T-helper 17 cell (primary cell): ENCODE results near the gene TAS2R40. TPM values are rescaled to one million over a fixed set of nuclear protein-coding genes. Genes with fewer than 3 reads are reported as not detected.
"Not testable (repeated sequence)": the region's sequence is repeated elsewhere in the genome, so short reads cannot be mapped to it uniquely, and the experiment has no call there.

Experiments used
- ATAC-seq: fragments of 150-1000 bp; cut with Tn5 transposase; 2 replicates; pipeline ENCODE4 v1.10.0; 2021; ENCODE audit warnings: mild to moderate bottlenecking, moderate library complexity
- DNase-seq, 3 donors: peaks; one replicate each; pipeline versions ENCODE4 v3.0.0 to v3.0.0-alpha.2; 2020 to 2021
- H3K9me3 ChIP-seq: one replicate; pipeline ENCODE4 v1.7.0; 2013; ENCODE audit warnings: low read length, mild to moderate bottlenecking; ENCODE audit not compliant: control insufficient read depth, poor library complexity, severe bottlenecking
- H3K27ac Mint-ChIP-seq: one replicate; pipeline ENCODE4 v1.8.0; 2022; ENCODE audit warnings: mild to moderate bottlenecking, moderate library complexity, mixed read lengths
- H3K27me3 Mint-ChIP-seq: one replicate; pipeline ENCODE4 v1.8.0; 2022; ENCODE audit warnings: mixed read lengths
- H3K36me3 Mint-ChIP-seq: one replicate; pipeline ENCODE4 v1.8.0; 2022; ENCODE audit warnings: low read depth, mixed read lengths
- H3K4me1 Mint-ChIP-seq: one replicate; pipeline ENCODE4 v1.8.0; 2022; ENCODE audit warnings: mild to moderate bottlenecking, mixed read lengths
- H3K4me3 Mint-ChIP-seq: one replicate; pipeline ENCODE4 v1.8.0; 2022; ENCODE audit warnings: mild to moderate bottlenecking, moderate library complexity, mixed read lengths
- total RNA-seq, 4 donors: library from RNA in 2 of 4; stranded (reverse) in 2 of 4; gene quantifications; one replicate each; pipeline ENCODE4 v1.2.3 and lab custom pipeline; 2022 to 2026

The TAS2R40 gene
- total RNA-seq, 2 donors from 2014 or later, result not detected

GRCh38 chr7:143205560-143206293, 16.1 kb upstream of the TAS2R40 start:
- Mint-ChIP-seq H3K36me3 (peaks cover 2% of the 10 kb centered on the region), H3K4me1 (peaks cover 22% of the 10 kb centered on the region), H3K27ac (peak overlapping the region; percentile 24), H3K4me3 (peak overlapping the region; percentile 63), H3K27me3 (peaks cover 30% of the 10 kb centered on the region)
- H3K9me3 ChIP-seq, result no peaks in the 10 kb centered on the region
- ATAC-seq, result peak; percentile 79
- no peak for DNase-seq

GRCh38 chr7:143210541-143210940, 11.3 kb upstream of the TAS2R40 start:
- peaks cover 16% of the 10 kb centered on the region for H3K4me1 Mint-ChIP-seq
- no peaks in the 10 kb centered on the region for H3K27me3 Mint-ChIP-seq
- H3K27ac Mint-ChIP-seq, result no peak overlapping the region
- no peak for DNase-seq
- H3K4me3 Mint-ChIP-seq, result no peak overlapping the region
- no peak for ATAC-seq
- H3K36me3 Mint-ChIP-seq, result no peaks in the 10 kb centered on the region
- no peaks in the 10 kb centered on the region for H3K9me3 ChIP-seq

GRCh38 chr7:143213478-143213877, 8.4 kb upstream of the TAS2R40 start:
- not testable (repeated sequence) for H3K4me3 Mint-ChIP-seq, H3K4me1 Mint-ChIP-seq, H3K9me3 ChIP-seq, H3K36me3 Mint-ChIP-seq, ATAC-seq, DNase-seq, H3K27ac Mint-ChIP-seq
- peaks cover 19% of the 10 kb centered on the region for H3K27me3 Mint-ChIP-seq

- DNase-seq (peak; percentile 18 to 43 (median 37)), ATAC-seq (peak; percentile 98)
- H3K9me3 ChIP-seq, result no peaks in the 10 kb centered on the region
- H3K27ac Mint-ChIP-seq, result no peak overlapping the region
- no peaks in the 10 kb centered on the region for H3K36me3 Mint-ChIP-seq
- H3K27me3 Mint-ChIP-seq, result peaks cover 30% of the 10 kb centered on the region
- H3K4me3 Mint-ChIP-seq, result no peak overlapping the region
- no peaks in the 10 kb centered on the region for H3K4me1 Mint-ChIP-seq
Measured at GRCh38 chr7:143214789-143215679, 6.8 kb upstream of the TAS2R40 start.

GRCh38 chr7:143216151-143216550, 5.7 kb upstream of the TAS2R40 start:
- Mint-ChIP-seq H3K27me3 (peaks cover 32% of the 10 kb centered on the region), H3K4me1 (no peaks in the 10 kb centered on the region), H3K4me3 (no peak overlapping the region), H3K36me3 (no peaks in the 10 kb centered on the region), H3K27ac (no peak overlapping the region)
- DNase-seq (no peak), ATAC-seq (no peak)
- no peaks in the 10 kb centered on the region for H3K9me3 ChIP-seq

GRCh38 chr7:143216686-143217085, 5.2 kb upstream of the TAS2R40 start:
- Mint-ChIP-seq H3K27ac (no peak overlapping the region), H3K4me1 (no peaks in the 10 kb centered on the region), H3K27me3 (peaks cover 37% of the 10 kb centered on the region), H3K4me3 (no peak overlapping the region), H3K36me3 (no peaks in the 10 kb centered on the region)
- ATAC-seq, result no peak
- H3K9me3 ChIP-seq, result no peaks in the 10 kb centered on the region
- no peak for DNase-seq

- DNase-seq (no peak), ATAC-seq (no peak)
- Mint-ChIP-seq H3K27me3 (peaks cover 48% of the 10 kb centered on the region), H3K4me1 (no peaks in the 10 kb centered on the region), H3K27ac (no peak overlapping the region), H3K4me3 (no peak overlapping the region), H3K36me3 (no peaks in the 10 kb centered on the region)
- no peaks in the 10 kb centered on the region for H3K9me3 ChIP-seq
Measured at GRCh38 chr7:143217806-143218205, 4.0 kb upstream of the TAS2R40 start.

- H3K9me3 ChIP-seq, result no peaks in the 10 kb centered on the region
- Mint-ChIP-seq H3K4me3 (no peak overlapping the region), H3K36me3 (peaks cover 2% of the 10 kb centered on the region), H3K4me1 (peaks cover 9% of the 10 kb centered on the region), H3K27me3 (peaks cover 66% of the 10 kb centered on the region), H3K27ac (no peak overlapping the region)
- no peak for DNase-seq
- ATAC-seq, result no peak
Measured at GRCh38 chr7:143221286-143221685, 551 bp upstream of the TAS2R40 start.

- Mint-ChIP-seq H3K27ac (no peak overlapping the region), H3K36me3 (peaks cover 2% of the 10 kb centered on the region), H3K4me3 (no peak overlapping the region), H3K27me3 (peaks cover 63% of the 10 kb centered on the region), H3K4me1 (peaks cover 9% of the 10 kb centered on the region)
- DNase-seq (no peak), ATAC-seq (no peak)
- no peaks in the 10 kb centered on the region for H3K9me3 ChIP-seq
Measured at GRCh38 chr7:143222782-143223181, 945 bp downstream of the TAS2R40 start.

GRCh38 chr7:143223784-143224183, 1.9 kb downstream of the TAS2R40 start:
- Mint-ChIP-seq H3K27ac (no peak overlapping the region), H3K36me3 (peaks cover 2% of the 10 kb centered on the region), H3K4me1 (peaks cover 9% of the 10 kb centered on the region), H3K4me3 (no peak overlapping the region), H3K27me3 (peaks cover 53% of the 10 kb centered on the region)
- ATAC-seq (no peak), DNase-seq (no peak)
- H3K9me3 ChIP-seq, result no peaks in the 10 kb centered on the region

GRCh38 chr7:143225047-143225446, 3.2 kb downstream of the TAS2R40 start:
- H3K27me3 Mint-ChIP-seq, result peaks cover 45% of the 10 kb centered on the region
- no peak for ATAC-seq

GRCh38 chr7:143227806-143228205, 6.0 kb downstream of the TAS2R40 start:
- H3K9me3 ChIP-seq, result no peaks in the 10 kb centered on the region
- H3K27ac Mint-ChIP-seq, result no peak overlapping the region
- H3K4me3 Mint-ChIP-seq, result no peak overlapping the region
- peaks cover 9% of the 10 kb centered on the region for H3K4me1 Mint-ChIP-seq
- peaks cover 26% of the 10 kb centered on the region for H3K27me3 Mint-ChIP-seq
- peaks cover 2% of the 10 kb centered on the region for H3K36me3 Mint-ChIP-seq
- no peak for DNase-seq
- ATAC-seq, result no peak

More at GRCh38 chr7:143225047-143225446, 3.2 kb downstream of the TAS2R40 start:
- Mint-ChIP-seq H3K4me1 (peaks cover 9% of the 10 kb centered on the region), H3K27ac (no peak overlapping the region), H3K36me3 (peaks cover 2% of the 10 kb centered on the region), H3K4me3 (no peak overlapping the region)
- no peaks in the 10 kb centered on the region for H3K9me3 ChIP-seq
- DNase-seq, result no peak

- H3K4me3 Mint-ChIP-seq, result no peak overlapping the region
- ATAC-seq (no peak), DNase-seq (no peak)
- H3K27me3 Mint-ChIP-seq, result peaks cover 14% of the 10 kb centered on the region
- H3K4me1 Mint-ChIP-seq, result peaks cover 3% of the 10 kb centered on the region
- peaks cover 2% of the 10 kb centered on the region for H3K36me3 Mint-ChIP-seq
- no peak overlapping the region for H3K27ac Mint-ChIP-seq
- no peaks in the 10 kb centered on the region for H3K9me3 ChIP-seq
Measured at GRCh38 chr7:143229054-143229790, 7.4 kb downstream of the TAS2R40 start.
